Mucosa of descending colon (tissue), 3 donors: Measurements from ENCODE around the gene NUB1. TPM values are rescaled to one million over a fixed set of nuclear protein-coding genes. Genes with fewer than 3 reads are reported as not detected.

Experiments
- ATAC-seq: fragments of 200-7000 bp; cut with Tn5 transposase; one replicate; pipeline ENCODE4 v1.9.1; 2020; ENCODE audit warnings: mild to moderate bottlenecking, moderate library complexity
- DNase-seq, 3 donors: peaks; one replicate each; pipeline ENCODE4 v3.0.0-alpha.2; 2020
- H3K36me3 ChIP-seq: fragments of 200-600 bp; one replicate; pipeline ENCODE4 v1.8.0; 2021; ENCODE audit warnings: low read depth, mild to moderate bottlenecking
- H3K4me1 ChIP-seq: fragments of 200-600 bp; one replicate; pipeline ENCODE4 v1.8.0; 2021; ENCODE audit warnings: low read depth, mild to moderate bottlenecking
- H3K4me3 ChIP-seq: fragments of 200-600 bp; one replicate; pipeline ENCODE4 v1.8.0; 2021; ENCODE audit warnings: mild to moderate bottlenecking
- H3K9me3 ChIP-seq: fragments of 200-600 bp; one replicate; pipeline ENCODE4 v1.8.0; 2021; ENCODE audit warnings: mild to moderate bottlenecking
- intact Hi-C, 2 donors: fragments of 100-400 bp; cut with DNase I in 1 of 2; cut with micrococcal nuclease in 1 of 2; formaldehyde crosslinking; loops; one replicate each; pipeline versions ENCODE4 v1.11.0 to v1.11.1; 2022; cut with DNase I, micrococcal nuclease
- total RNA-seq, 3 donors: library from RNA; stranded (reverse); fragmentation: NEBNext Ultra II Directional in 2 of 3; extraction: Animal tissue kit (Norgen Biotek cat#: 25700) in 2 of 3; gene quantifications; one replicate each; pipeline versions ENCODE4 v1.2.1 to v1.2.4, GENCODE V29; 2021 to 2023
- TF ChIP-seq, protein P1 (sequence below): fragments of 200-600 bp; IDR thresholded peaks from one replicate; pipeline ENCODE4 v1.8.0; 2022; ENCODE audit warnings: antibody characterized with exemption, mild to moderate bottlenecking
- donor health status: DM: no; HTN: no; CAD: no; lungs with moderate emphysema.
- donor health status: DM: no; HTN: no; CAD: no.
- donor health status: DM: no; HTN: yes; CAD: no.

Gene NUB1
- total RNA-seq, 3 donors from 2014 or later, result 66.2 to 77.5 (median 76.9) TPM

DNA sequence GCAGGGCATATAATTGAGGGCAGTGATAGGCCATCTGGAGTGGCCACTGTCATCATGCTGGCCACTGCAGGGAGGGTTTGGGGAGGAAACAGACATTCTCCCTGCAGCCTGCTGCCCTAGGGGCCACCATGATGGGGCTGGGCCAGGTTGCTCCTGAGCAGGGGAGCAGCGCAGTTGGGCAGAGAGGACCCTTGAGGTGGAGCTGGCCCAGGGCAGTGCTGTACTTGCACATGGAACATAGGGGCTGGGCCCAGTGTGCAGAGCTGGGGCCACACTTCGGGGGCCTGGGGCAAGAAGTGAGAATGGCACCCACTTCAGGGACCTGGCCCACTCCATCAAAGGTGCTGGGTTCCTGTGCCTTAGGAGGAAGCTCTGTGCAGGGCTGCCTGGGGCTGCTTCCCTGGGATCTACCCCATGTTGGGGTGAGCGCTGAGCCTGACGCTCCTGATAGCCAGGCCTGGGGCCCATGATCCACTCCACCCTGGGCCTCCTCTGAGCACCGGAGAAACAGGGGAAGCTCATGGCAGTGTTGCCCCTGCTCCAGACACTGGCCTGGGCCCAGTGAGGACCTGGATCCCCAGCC lies 21.3 kb upstream of the NUB1 start:
- Histone ChIP-seq H3K4me3 (no peak overlapping the region), H3K9me3 (peaks cover 13% of the 10 kb centered on the region), H3K4me1 (no peaks in the 10 kb centered on the region), H3K36me3 (no peaks in the 10 kb centered on the region)
- ATAC-seq (no peak), DNase-seq (no peak)
- intact Hi-C loops, result no loop called here
- TF ChIP-seq, protein P1, sequence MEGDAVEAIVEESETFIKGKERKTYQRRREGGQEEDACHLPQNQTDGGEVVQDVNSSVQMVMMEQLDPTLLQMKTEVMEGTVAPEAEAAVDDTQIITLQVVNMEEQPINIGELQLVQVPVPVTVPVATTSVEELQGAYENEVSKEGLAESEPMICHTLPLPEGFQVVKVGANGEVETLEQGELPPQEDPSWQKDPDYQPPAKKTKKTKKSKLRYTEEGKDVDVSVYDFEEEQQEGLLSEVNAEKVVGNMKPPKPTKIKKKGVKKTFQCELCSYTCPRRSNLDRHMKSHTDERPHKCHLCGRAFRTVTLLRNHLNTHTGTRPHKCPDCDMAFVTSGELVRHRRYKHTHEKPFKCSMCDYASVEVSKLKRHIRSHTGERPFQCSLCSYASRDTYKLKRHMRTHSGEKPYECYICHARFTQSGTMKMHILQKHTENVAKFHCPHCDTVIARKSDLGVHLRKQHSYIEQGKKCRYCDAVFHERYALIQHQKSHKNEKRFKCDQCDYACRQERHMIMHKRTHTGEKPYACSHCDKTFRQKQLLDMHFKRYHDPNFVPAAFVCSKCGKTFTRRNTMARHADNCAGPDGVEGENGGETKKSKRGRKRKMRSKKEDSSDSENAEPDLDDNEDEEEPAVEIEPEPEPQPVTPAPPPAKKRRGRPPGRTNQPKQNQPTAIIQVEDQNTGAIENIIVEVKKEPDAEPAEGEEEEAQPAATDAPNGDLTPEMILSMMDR, result no peak

DNA sequence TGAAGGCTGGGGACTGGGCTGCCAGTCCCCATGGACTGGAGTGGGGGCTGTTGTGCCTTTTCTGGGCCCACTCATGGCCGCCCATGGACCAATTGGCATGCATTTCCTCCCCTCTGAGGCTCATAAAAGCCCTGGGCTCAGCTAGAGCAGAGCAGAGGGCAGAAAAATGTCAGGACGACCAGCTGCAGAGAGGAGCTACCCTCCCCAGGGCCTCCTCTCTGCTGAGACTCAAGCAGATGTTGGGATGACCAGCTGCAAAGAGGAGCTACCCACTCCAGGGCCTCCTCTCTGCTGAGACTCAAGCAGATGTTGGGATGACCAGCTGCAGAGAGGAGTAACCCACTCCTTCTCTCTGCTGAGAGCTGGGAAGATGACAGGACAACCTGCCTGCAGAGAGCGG lies 20.3 kb upstream of the NUB1 start:
- no peaks in the 10 kb centered on the region for H3K4me1 ChIP-seq
- no peaks in the 10 kb centered on the region for H3K36me3 ChIP-seq
- H3K9me3 ChIP-seq, result peaks cover 13% of the 10 kb centered on the region
- H3K4me3 ChIP-seq, result no peak overlapping the region
- TF ChIP-seq, protein P1, result no peak
- intact Hi-C loops, result no loop called here
- no peak for ATAC-seq
- DNase-seq, result no peak

DNA sequence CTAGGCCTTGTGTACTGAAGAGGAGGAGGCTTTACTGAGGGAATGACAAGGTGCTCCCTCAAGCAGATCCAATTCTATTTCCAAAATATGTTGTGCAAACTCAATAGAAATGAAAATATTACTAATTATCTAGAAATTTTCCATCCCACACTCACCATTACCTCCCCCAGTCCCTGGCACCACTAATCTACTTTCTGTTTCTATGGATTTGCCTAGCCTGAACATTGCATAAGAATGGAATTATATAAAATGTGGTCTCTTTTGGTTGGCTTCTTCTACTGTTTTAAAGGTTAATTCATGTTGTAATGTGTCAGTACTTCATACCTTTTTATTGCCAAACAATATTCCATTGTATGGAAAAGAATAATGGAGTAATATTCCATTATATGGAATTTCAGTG lies 18.7 kb upstream of the NUB1 start:
- TF ChIP-seq, protein P1, result no peak
- Histone ChIP-seq H3K9me3 (peaks cover 13% of the 10 kb centered on the region), H3K4me1 (no peaks in the 10 kb centered on the region), H3K4me3 (no peak overlapping the region), H3K36me3 (no peaks in the 10 kb centered on the region)
- intact Hi-C loops, result no loop called here
- DNase-seq (no peak), ATAC-seq (no peak)

DNA sequence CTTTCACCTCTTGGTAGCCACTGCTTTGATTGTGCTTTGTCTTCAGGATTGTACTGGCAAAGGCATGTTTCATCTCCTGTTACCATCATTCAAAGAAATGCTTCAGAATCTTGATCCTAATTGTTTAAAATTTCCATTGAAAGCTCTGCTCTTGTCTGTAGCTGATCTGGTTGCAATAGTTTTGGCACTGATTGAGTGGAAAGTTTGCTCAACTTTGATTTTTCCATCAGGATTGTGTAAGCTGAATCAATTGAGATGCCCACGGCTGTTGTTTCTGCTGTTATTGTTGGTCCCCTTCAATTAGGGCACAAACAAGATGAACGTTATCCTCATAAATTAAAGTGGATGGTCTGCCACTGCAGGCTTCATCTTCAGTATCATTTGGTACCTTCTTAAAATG lies 14.6 kb upstream of the NUB1 start:
- H3K9me3 ChIP-seq, result no peaks in the 10 kb centered on the region
- ATAC-seq (no peak), DNase-seq (no peak)
- no peaks in the 10 kb centered on the region for H3K36me3 ChIP-seq
- no peaks in the 10 kb centered on the region for H3K4me1 ChIP-seq
- TF ChIP-seq, protein P1, result no peak
- H3K4me3 ChIP-seq, result no peak overlapping the region
- intact Hi-C loops, result no loop called here

DNA sequence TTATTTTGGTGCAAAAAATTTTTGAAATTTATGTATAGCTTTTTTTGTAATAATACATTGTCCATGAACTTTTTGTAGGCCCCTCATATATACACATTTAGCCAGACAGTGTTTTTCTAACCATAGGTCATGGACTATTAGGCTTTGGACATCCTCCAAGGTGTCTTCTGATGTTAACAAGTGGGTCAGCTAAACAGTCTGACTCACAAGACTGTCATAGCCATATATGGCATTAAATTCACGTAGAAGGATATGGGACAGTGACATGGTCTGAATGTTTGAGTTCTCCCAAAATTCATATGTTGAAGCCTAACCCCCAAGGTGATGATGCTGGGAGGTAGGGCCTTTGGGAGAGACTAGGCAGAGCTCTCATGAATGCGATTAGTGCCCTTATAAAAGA lies 14.0 kb upstream of the NUB1 start:
- ATAC-seq (no peak), DNase-seq (no peak)
- TF ChIP-seq, protein P1, result no peak
- Histone ChIP-seq H3K36me3 (no peaks in the 10 kb centered on the region), H3K4me3 (no peak overlapping the region), H3K9me3 (no peaks in the 10 kb centered on the region), H3K4me1 (no peaks in the 10 kb centered on the region)
- intact Hi-C loops, result no loop called here

DNA sequence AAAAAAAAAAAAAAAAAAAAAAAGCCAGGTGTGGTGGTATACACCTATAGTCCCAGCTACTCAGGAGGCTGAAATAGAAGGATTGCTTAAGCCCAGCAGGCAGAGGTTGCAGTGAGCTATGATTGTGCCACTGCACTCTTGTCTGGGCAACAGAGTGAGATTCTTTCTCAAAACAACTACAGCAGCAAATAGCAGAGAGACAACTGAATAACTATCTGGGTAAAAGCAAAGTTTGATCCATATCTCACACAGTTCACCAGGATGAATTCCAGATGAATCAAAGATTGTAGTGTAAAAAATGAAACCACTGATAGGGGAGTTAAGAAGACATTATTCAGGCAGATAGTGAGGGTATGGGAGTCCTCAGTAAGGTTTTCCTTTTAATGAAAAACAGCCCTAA lies 11.4 kb upstream of the NUB1 start:
- Histone ChIP-seq H3K4me3 (no peak overlapping the region), H3K9me3 (no peaks in the 10 kb centered on the region), H3K36me3 (no peaks in the 10 kb centered on the region), H3K4me1 (no peaks in the 10 kb centered on the region)
- intact Hi-C loops, result no loop called here
- TF ChIP-seq, protein P1, result no peak
- ATAC-seq (no peak), DNase-seq (no peak)
